ENCODE measurements around the gene COX19. TPM values are rescaled to one million over a fixed set of nuclear protein-coding genes. Genes with fewer than 3 reads are reported as not detected.

COX19 gene
- total and polyA plus RNA-seq, 2 donors (not counting 3 experiments of a cell fraction or from before 2014, with no cell fraction given) = 6.8 to 10.6 TPM

DNA sequence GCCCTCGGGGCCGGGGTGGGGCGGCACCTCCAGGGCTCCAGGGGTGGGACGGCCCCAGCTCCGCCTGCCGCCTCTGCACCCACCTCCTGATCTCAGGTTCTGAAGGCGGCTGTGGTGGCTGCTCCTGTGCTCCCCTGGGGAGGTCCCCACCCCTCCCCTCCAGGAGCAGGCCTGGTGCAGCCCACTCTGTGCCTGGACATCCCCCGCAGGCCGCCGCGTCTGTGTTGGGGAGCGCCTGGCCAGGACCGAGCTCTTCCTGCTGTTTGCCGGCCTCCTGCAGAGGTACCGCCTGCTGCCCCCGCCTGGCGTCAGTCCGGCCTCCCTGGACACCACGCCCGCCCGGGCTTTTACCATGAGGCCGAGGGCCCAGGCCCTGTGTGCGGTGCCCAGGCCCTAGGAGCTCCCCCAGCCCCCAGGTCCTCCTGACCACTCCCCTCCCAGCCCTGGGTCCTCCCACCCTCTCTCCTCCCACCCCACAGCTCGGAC is 13.1 kb upstream of the COX19 start:
- DNase-seq (ENCODE audit: low read depth, low spot score) = no peak
- H3K79me2 ChIP-seq (ENCODE audit: control insufficient read depth, insufficient read depth, low read length) = no peaks in the 10 kb centered on the region
- TF ChIP-seq CTCF (IDR thresholded peaks at IDR 0.05; ENCODE audit: extremely low read depth in 1 of 2, insufficient read depth in 1 of 2, low read depth in 1 of 2, low read length in 2 of 2) (no peak), GATA2 (IDR thresholded peaks at IDR 0.05; ENCODE audit: insufficient read depth, insufficient read length, low read depth, low read length) (no peak), MYC (IDR thresholded peaks at IDR 0.05; ENCODE audit: low read depth, low read length) (no peak)
- H3K27me3 ChIP-seq (ENCODE audit: control insufficient read depth in 2 of 2, insufficient read depth in 2 of 2, low read length in 2 of 2) = no peaks in the 10 kb centered on the region
- H2AFZ ChIP-seq (ENCODE audit: low read depth, low read length) = peak overlapping the region; percentile 42
- no peak overlapping the region for H3K4me3 ChIP-seq (replicated peaks in 1 of 3; ENCODE audit: insufficient read depth in 1 of 3, low read depth in 1 of 3, low read length in 3 of 3)
- H3K9me1 ChIP-seq (replicated peaks; ENCODE audit: control insufficient read depth, extremely low read depth, insufficient read depth, low read length) = no peaks in the 10 kb centered on the region
- dilution Hi-C loops (cut with MboI; ENCODE audit: extremely low pct_ligation_motif_present, low sequenced_read_pairs) = no loop called here
- H3K4me1 ChIP-seq (ENCODE audit: control insufficient read depth, extremely low read depth, insufficient read depth, low read length) = peaks cover 2% of the 10 kb centered on the region
- no peak overlapping the region for H3K27ac ChIP-seq (ENCODE audit: insufficient read depth, low read depth, low read length)
- H3K9ac ChIP-seq (replicated peaks; ENCODE audit: extremely low read depth, insufficient read depth, low read length) = no peak overlapping the region
- H3K4me2 ChIP-seq (ENCODE audit: insufficient read depth, low read length) = no peak overlapping the region
- intact Hi-C loops (cut with micrococcal nuclease) = no loop called here
- H4K20me1 ChIP-seq (replicated peaks; ENCODE audit: control insufficient read depth, extremely low read depth, insufficient read depth, low read length) = no peaks in the 10 kb centered on the region
- H3K36me3 ChIP-seq (ENCODE audit: control insufficient read depth in 2 of 2, extremely low read depth in 1 of 2, insufficient read depth in 2 of 2, low read length in 2 of 2) = no peaks in the 10 kb centered on the region
- H3K9me3 ChIP-seq (replicated peaks; ENCODE audit: control insufficient read depth, insufficient read depth, low read length) = no peaks in the 10 kb centered on the region
- FAIRE-seq = no peak
- ChIA-PET POLR2A (no interaction called here), CTCF (interaction anchor here (0.6 to 2.3 kb wide), 7 partner anchors 10 to 189 kb away, joined by 3 to 21 read pairs (median 4); partner anchors contain the start of genes COX19 and GPR146)
- BruUV-seq (replicated peaks) = no TSS peak

DNA sequence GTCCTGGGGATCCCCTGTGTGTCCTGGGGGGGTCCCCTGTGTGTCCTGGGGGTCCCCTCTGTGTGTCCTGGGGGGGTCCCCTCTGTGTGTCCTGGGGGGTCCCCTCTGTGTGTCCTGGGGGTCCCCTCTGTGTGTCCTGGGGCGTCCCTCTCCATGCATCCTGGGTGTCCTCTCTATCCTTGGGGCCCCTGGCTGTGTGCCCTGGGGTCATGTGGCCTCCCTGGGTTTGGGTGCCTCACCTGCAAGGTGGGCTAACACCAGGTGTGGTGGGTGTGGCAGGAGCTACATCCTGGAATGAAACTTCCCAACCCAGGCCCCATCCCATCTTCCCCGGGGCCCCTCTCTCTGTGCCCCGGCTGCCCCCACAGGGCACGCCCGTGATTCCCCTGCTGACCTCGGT is 12.6 kb upstream of the COX19 start:
- Histone ChIP-seq H3K79me2 (ENCODE audit: control insufficient read depth, insufficient read depth, low read length) (no peaks in the 10 kb centered on the region), H3K9ac (replicated peaks; ENCODE audit: extremely low read depth, insufficient read depth, low read length) (no peak overlapping the region), H3K9me3 (replicated peaks; ENCODE audit: control insufficient read depth, insufficient read depth, low read length) (no peaks in the 10 kb centered on the region), H3K27ac (ENCODE audit: insufficient read depth, low read depth, low read length) (no peak overlapping the region), H3K4me1 (ENCODE audit: control insufficient read depth, extremely low read depth, insufficient read depth, low read length) (peaks cover 2% of the 10 kb centered on the region), H3K9me1 (replicated peaks; ENCODE audit: control insufficient read depth, extremely low read depth, insufficient read depth, low read length) (no peaks in the 10 kb centered on the region), H3K27me3 (ENCODE audit: control insufficient read depth in 2 of 2, insufficient read depth in 2 of 2, low read length in 2 of 2) (no peaks in the 10 kb centered on the region), H3K36me3 (ENCODE audit: control insufficient read depth in 2 of 2, extremely low read depth in 1 of 2, insufficient read depth in 2 of 2, low read length in 2 of 2) (no peaks in the 10 kb centered on the region), H3K4me3 (replicated peaks in 1 of 3; ENCODE audit: insufficient read depth in 1 of 3, low read depth in 1 of 3, low read length in 3 of 3) (no peak overlapping the region), H4K20me1 (replicated peaks; ENCODE audit: control insufficient read depth, extremely low read depth, insufficient read depth, low read length) (no peaks in the 10 kb centered on the region), H2AFZ (ENCODE audit: low read depth, low read length) (no peak overlapping the region), H3K4me2 (ENCODE audit: insufficient read depth, low read length) (no peak overlapping the region)
- POLR2A ChIA-PET = no interaction called here
- dilution Hi-C loops (cut with MboI; ENCODE audit: extremely low pct_ligation_motif_present, low sequenced_read_pairs) (no loop called here), intact Hi-C loops (cut with micrococcal nuclease) (no loop called here)
- no TSS peak for BruUV-seq (replicated peaks)
- CTCF ChIA-PET = interaction anchor here (0.6 to 2.3 kb wide), 6 partner anchors 13 to 189 kb away, joined by 3 to 21 read pairs (median 4); partner anchors contain the start of genes COX19 and GPR146
- no peak for FAIRE-seq
- no peak for DNase-seq (ENCODE audit: low read depth, low spot score)
- no peak for TF ChIP-seq CTCF (IDR thresholded peaks at IDR 0.05; ENCODE audit: extremely low read depth in 1 of 2, insufficient read depth in 1 of 2, low read depth in 1 of 2, low read length in 2 of 2)
- no peak for TF ChIP-seq GATA2 (IDR thresholded peaks at IDR 0.05; ENCODE audit: insufficient read depth, insufficient read length, low read depth, low read length)
- no peak for TF ChIP-seq POLR2AphosphoS5 (IDR thresholded peaks at IDR 0.05; ENCODE audit: insufficient read depth, low read depth, low read length)
- TF ChIP-seq, protein P1, sequence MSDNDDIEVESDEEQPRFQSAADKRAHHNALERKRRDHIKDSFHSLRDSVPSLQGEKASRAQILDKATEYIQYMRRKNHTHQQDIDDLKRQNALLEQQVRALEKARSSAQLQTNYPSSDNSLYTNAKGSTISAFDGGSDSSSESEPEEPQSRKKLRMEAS (IDR thresholded peaks at IDR 0.05; ENCODE audit: insufficient read depth, insufficient read length) = no peak
- TF ChIP-seq MYC (IDR thresholded peaks at IDR 0.05; ENCODE audit: low read depth, low read length) = no peak
- no peak for TF ChIP-seq JUN (IDR thresholded peaks at IDR 0.05; ENCODE audit: borderline replicate concordance, insufficient read depth, insufficient read length, low read depth)
- TF ChIP-seq FOS (IDR thresholded peaks at IDR 0.05; ENCODE audit: borderline replicate concordance, insufficient read depth, low read length) = no peak
- no peak for TF ChIP-seq POLR2A (IDR thresholded peaks at IDR 0.05; ENCODE audit: low read depth, low read length)
